RWPE1 (cell line): ENCODE measurements around the gene WDR86.
A peak's percentile ranks its signal among the peaks of the same experiment; 100 is the strongest.

Experiments
- CTCF ChIA-PET: fragments of 350-600 bp; sonication (Branson Sonifier 250); formaldehyde crosslinking; extraction: SDS; loops from one replicate; lab custom pipeline; 2021; lab: Yijun Ruan, JAX
- POLR2A ChIA-PET: fragments of 400-600 bp; formaldehyde crosslinking; extraction: SDS; loops from one replicate; lab custom pipeline; 2020; ENCODE audit warnings: antibody characterized with exemption; ENCODE audit not compliant: low non-redundant PET; lab: Yijun Ruan, JAX
- DNase-seq: peaks from one replicate; pipeline ENCODE4 v3.0.0; 2012; ENCODE audit warnings: low spot score
- H3K27ac ChIP-seq: fragments of 450-650 bp; 2 replicates; pipeline ENCODE4 v1.5.1; 2017
- TF ChIP-seq, protein P1 (sequence below): fragments of 450-650 bp; conservative IDR thresholded peaks from 2 replicates; pipeline ENCODE4 v1.5.1; 2017; ENCODE audit warnings: low read depth, mild to moderate bottlenecking

The WDR86 gene

DNA sequence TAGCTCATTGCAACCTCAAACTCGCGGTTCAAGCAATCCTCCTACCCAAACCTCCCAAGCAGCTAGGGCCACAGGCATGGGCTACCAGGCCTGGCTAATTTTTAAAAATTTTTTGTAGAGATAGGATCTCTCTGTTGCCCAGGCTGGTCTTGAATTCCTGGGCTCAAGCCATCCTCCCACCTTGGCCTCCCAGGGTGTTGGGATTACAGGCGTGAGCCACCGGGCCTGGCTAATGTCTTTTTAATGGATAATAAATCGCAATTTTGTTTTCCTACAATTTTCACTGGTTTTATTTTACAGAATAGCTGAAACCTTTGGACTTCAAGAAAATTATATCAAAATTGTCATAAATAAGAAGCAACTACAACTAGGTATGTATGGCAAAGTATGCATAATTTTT lies 57.3 kb downstream of the WDR86 start:
- CTCF ChIA-PET, result interaction anchor here (1.1 kb wide), 1 partner anchor 37 kb away, joined by 3 read pairs; no protein-coding TSS in a partner anchor
- H3K27ac ChIP-seq, result no peak overlapping the region
- TF ChIP-seq, protein P1, sequence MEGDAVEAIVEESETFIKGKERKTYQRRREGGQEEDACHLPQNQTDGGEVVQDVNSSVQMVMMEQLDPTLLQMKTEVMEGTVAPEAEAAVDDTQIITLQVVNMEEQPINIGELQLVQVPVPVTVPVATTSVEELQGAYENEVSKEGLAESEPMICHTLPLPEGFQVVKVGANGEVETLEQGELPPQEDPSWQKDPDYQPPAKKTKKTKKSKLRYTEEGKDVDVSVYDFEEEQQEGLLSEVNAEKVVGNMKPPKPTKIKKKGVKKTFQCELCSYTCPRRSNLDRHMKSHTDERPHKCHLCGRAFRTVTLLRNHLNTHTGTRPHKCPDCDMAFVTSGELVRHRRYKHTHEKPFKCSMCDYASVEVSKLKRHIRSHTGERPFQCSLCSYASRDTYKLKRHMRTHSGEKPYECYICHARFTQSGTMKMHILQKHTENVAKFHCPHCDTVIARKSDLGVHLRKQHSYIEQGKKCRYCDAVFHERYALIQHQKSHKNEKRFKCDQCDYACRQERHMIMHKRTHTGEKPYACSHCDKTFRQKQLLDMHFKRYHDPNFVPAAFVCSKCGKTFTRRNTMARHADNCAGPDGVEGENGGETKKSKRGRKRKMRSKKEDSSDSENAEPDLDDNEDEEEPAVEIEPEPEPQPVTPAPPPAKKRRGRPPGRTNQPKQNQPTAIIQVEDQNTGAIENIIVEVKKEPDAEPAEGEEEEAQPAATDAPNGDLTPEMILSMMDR, result no peak
- POLR2A ChIA-PET, result interaction anchor here (0.6 kb wide), 1 partner anchor 12 kb away, joined by 3 read pairs; no protein-coding TSS in a partner anchor
- DNase-seq, result no peak

DNA sequence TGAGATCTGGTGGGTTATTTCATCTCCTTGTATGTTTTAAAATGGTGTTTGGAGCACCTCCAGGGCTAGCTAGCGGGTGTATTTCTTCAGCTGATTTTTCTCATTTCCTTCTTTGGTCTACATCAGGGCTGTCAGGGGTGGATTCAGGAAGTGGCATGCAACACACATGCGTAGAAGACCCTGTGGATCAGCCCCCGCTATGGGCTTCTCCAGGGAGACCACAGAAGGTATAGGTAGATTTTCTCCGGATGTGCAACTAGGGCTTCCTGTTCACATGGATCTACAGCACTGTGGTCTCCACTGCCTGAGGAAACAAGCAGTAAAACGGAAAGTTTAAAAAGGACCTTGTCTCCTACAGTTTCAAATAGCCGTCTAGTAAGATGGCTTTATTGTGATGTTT lies 57.9 kb downstream of the WDR86 start:
- TF ChIP-seq, protein P1, result no peak
- DNase-seq, result no peak
- H3K27ac ChIP-seq, result no peak overlapping the region
- ChIA-PET CTCF (interaction anchor here (1.2 kb wide), 1 partner anchor 36 kb away, joined by 7 read pairs; no protein-coding TSS in a partner anchor), POLR2A (no interaction called here)

DNA sequence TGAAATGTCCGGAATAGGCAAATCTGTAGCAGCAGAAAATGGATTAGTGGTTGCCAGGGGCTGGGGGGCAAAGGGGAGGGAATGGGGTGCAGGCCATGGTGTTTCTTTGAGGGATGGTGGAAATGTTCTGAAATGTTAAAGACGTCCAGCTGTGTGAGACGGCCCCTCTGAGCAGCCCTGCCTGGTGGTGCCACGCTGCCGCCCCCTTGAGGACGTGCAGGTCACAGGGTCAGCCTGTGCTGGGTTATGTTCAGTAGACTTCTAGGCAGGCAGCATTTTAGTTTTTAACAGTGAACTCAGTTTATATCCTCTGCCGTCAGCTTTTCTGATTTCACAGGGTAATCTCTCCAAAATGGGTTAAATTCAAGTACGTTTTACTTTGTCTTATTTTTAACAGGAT lies 58.8 kb downstream of the WDR86 start:
- ChIA-PET POLR2A (no interaction called here), CTCF (interaction anchor here (0.6 to 1.2 kb wide), 3 partner anchors 26 to 35 kb away, joined by 3 to 7 read pairs (median 4); no protein-coding TSS in a partner anchor)
- H3K27ac ChIP-seq, result no peak overlapping the region
- no peak for DNase-seq
- TF ChIP-seq, protein P1, result no peak

DNA sequence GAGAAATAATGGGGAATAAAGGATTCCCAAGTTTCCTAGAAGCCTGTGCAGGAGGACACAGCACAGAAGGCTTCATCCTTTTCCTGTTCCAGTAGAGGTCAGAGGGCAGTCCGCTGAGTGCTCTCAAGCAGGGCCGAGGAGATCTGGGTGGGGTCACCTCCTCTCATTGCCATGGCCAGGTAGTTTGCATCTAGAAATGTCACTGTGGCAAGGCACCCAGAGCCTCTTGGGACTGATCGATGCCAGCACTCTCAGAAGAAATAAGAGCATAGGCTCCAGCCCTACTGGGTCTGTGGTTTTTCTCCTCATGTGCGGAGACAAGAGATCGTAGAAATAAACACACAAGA lies 60.4 kb downstream of the WDR86 start:
- peak overlapping the region; percentile 61 for H3K27ac ChIP-seq
- POLR2A ChIA-PET, result no interaction called here

DNA sequence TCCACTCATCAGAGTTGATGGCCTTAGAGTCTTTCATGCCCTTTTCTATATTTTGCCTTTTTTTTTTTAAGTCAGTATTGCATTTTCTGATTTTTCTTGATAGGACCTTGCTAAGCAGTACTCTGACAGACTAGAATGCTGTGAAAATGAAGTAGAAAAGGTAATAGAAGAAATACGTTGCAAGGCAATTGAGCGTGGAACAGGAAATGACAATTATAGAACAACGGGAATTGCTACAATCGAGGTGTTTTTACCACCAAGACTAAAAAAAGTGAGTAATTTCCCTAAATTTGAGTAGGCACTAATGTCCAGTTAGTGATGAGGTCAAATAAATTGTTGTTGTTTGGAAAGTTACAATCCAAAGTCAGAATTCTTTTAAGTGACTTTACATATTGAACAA lies 60.9 kb downstream of the WDR86 start:
- no peak overlapping the region for H3K27ac ChIP-seq
- ChIA-PET POLR2A (no interaction called here), CTCF (interaction anchor here (0.6 kb wide), 1 partner anchor 18 kb away, joined by 3 read pairs; no protein-coding TSS in a partner anchor)
- TF ChIP-seq, protein P1, result no peak
- DNase-seq, result no peak

More for the DNA sequence above, 60.4 kb downstream of the WDR86 start:
- TF ChIP-seq, protein P1, result no peak
- CTCF ChIA-PET, result interaction anchor here (0.6 to 1.0 kb wide), 2 partner anchors 17 kb away, joined by 3 read pairs; no protein-coding TSS in a partner anchor
- DNase-seq, result no peak

DNA sequence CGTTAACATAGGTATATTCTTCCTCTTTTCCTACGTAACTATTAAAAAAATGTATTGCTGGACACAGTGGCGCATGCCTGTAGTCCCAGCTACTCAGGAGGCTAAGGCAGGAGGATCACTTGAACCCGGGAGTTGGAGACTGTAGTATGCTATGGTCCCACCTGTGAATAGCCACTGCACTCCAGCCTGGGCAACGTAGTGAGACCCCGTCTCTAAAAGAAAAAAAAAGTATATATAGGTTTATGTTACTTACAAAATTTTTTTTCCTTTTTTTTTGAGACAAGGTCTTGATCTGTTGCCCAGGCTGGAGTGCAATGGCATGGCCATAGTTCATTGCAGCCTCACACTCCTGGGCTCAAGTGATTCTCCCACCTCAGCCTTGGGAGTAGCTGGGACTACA lies 62.6 kb downstream of the WDR86 start:
- ChIA-PET POLR2A (no interaction called here), CTCF (no interaction called here)
- no peak overlapping the region for H3K27ac ChIP-seq
- TF ChIP-seq, protein P1, result no peak
- no peak for DNase-seq
